Neutrophil (primary cell): ENCODE data around the gene TEX19.
"Not testable (repeated sequence)": the region's sequence is repeated elsewhere in the genome, so short reads cannot be mapped to it uniquely, and the experiment has no call there.

Experiments
- H3K27ac ChIP-seq: fragments of 200-600 bp; sonication (generic); 2 replicates; pipeline ENCODE4 v1.5.1; 2016; ENCODE audit warnings: mild to moderate bottlenecking, moderate library complexity
- H3K27me3 ChIP-seq: fragments of 200-600 bp; sonication (generic); 2 replicates; pipeline ENCODE4 v1.6.0; 2016; ENCODE audit warnings: mild to moderate bottlenecking
- H3K36me3 ChIP-seq: fragments of 200-600 bp; sonication (generic); 2 replicates; pipeline ENCODE4 v1.5.1; 2017
- H3K4me1 ChIP-seq, 2 experiments: fragments of 200-600 bp in 1 of 2; sonication (generic) in 1 of 2; 1 replicate in 1 of 2; 2 replicates in 1 of 2; pipeline versions ENCODE4 v1.5.1 to v1.6.1; 2013 to 2016; ENCODE audit warnings: low read depth in 1 of 2, low read length in 1 of 2, mild to moderate bottlenecking in 1 of 2, moderate library complexity in 1 of 2; ENCODE audit not compliant: control insufficient read depth in 1 of 2, insufficient read depth in 1 of 2
- H3K4me3 ChIP-seq, 2 experiments: fragments of 200-600 bp in 1 of 2; sonication (generic) in 1 of 2; 1 replicate in 1 of 2; 2 replicates in 1 of 2; pipeline ENCODE4 v1.5.1; 2013 to 2016; ENCODE audit warnings: low read depth in 1 of 2, low read length in 1 of 2, mild to moderate bottlenecking in 1 of 2, moderate library complexity in 1 of 2
- H3K9me3 ChIP-seq: fragments of 200-600 bp; sonication (generic); 2 replicates; pipeline ENCODE4 v1.5.1; 2016
- CTCF ChIP-seq: fragments of 200-600 bp; sonication (generic); IDR thresholded peaks from 2 replicates; pipeline ENCODE4 v1.5.1; 2016; ENCODE audit warnings: antibody characterized with exemption

Gene TEX19

GRCh38 chr17:82407255-82407654, 48.2 kb downstream of the TEX19 start:
- Histone ChIP-seq H3K27ac (no peak overlapping the region), H3K4me3 (no peak overlapping the region), H3K4me1 (peaks cover 15 to 26% of the 10 kb centered on the region in 2 experiments), H3K27me3 (no peaks in the 10 kb centered on the region), H3K9me3 (no peaks in the 10 kb centered on the region), H3K36me3 (no peaks in the 10 kb centered on the region)
- TF ChIP-seq CTCF, result no peak

GRCh38 chr17:82408288-82408937, 49.4 kb downstream of the TEX19 start:
- Histone ChIP-seq H3K9me3 (no peaks in the 10 kb centered on the region), H3K4me1 (peaks cover 15 to 21% of the 10 kb centered on the region in 2 experiments), H3K27me3 (no peaks in the 10 kb centered on the region), H3K36me3 (no peaks in the 10 kb centered on the region), H3K4me3 (no peak overlapping the region), H3K27ac (no peak overlapping the region)
- no peak for TF ChIP-seq CTCF

GRCh38 chr17:82408938-82409318, 49.9 kb downstream of the TEX19 start:
- H3K4me3 ChIP-seq, result no peak overlapping the region
- H3K27ac ChIP-seq, result no peak overlapping the region
- peaks cover 12 to 16% of the 10 kb centered on the region in 2 experiments for H3K4me1 ChIP-seq
- H3K36me3 ChIP-seq, result no peaks in the 10 kb centered on the region
- H3K9me3 ChIP-seq, result no peaks in the 10 kb centered on the region
- H3K27me3 ChIP-seq, result no peaks in the 10 kb centered on the region
- no peak for TF ChIP-seq CTCF

- H3K9me3 ChIP-seq, result no peaks in the 10 kb centered on the region
- TF ChIP-seq CTCF, result no peak
- H3K4me3 ChIP-seq, result no peak overlapping the region
- H3K27ac ChIP-seq, result no peak overlapping the region
- H3K36me3 ChIP-seq, result no peaks in the 10 kb centered on the region
- H3K27me3 ChIP-seq, result no peaks in the 10 kb centered on the region
- peaks cover 0 to 10% of the 10 kb centered on the region in 2 experiments for H3K4me1 ChIP-seq
These were observed 51.1 kb downstream of the TEX19 start for GRCh38 chr17:82410014-82410716.

- H3K9me3 ChIP-seq, result no peaks in the 10 kb centered on the region
- H3K27me3 ChIP-seq, result no peaks in the 10 kb centered on the region
- H3K36me3 ChIP-seq, result no peaks in the 10 kb centered on the region
- H3K27ac ChIP-seq, result no peak overlapping the region
- no peak overlapping the region for H3K4me3 ChIP-seq
- H3K4me1 ChIP-seq, result peaks cover 0 to 6% of the 10 kb centered on the region in 2 experiments
- no peak for TF ChIP-seq CTCF
These were observed 52.5 kb downstream of the TEX19 start for GRCh38 chr17:82411396-82412053.

- not testable (repeated sequence) for H3K27ac ChIP-seq, H3K36me3 ChIP-seq, H3K27me3 ChIP-seq, H3K4me3 ChIP-seq, H3K4me1 ChIP-seq, H3K9me3 ChIP-seq
These were observed 53.0 kb downstream of the TEX19 start for GRCh38 chr17:82412081-82412480.
